H9 (cell line): Measurements from ENCODE around the gene RHOB. TPM values are rescaled to one million over a fixed set of nuclear protein-coding genes. Genes with fewer than 3 reads are reported as not detected.

Experiments
- DNase-seq: peaks from one replicate; pipeline ENCODE4 v3.0.0-alpha.2; 2017
- H2AFZ ChIP-seq: one replicate; pipeline ENCODE4 v1.6.1; 2013; ENCODE audit warnings: mild to moderate bottlenecking, low read length, control low read depth, moderate library complexity
- H2AK5ac ChIP-seq: 2 replicates; pipeline ENCODE4 v1.6.1; 2013; ENCODE audit warnings: low read length, control low read depth, mixed read lengths; ENCODE audit not compliant: insufficient read length
- H2BK120ac ChIP-seq: one replicate; pipeline ENCODE4 v1.6.1; 2013; ENCODE audit warnings: low read depth, mild to moderate bottlenecking, low read length, control low read depth, inconsistent platforms; ENCODE audit not compliant: poor library complexity, severe bottlenecking
- H2BK12ac ChIP-seq: 2 replicates; pipeline ENCODE4 v1.6.1; 2013; ENCODE audit warnings: low read length, control low read depth, mixed read lengths, low read depth; ENCODE audit not compliant: insufficient read length
- H2BK15ac ChIP-seq: 2 replicates; pipeline ENCODE4 v1.6.1; 2013; ENCODE audit warnings: low read depth, low read length, control low read depth
- H2BK20ac ChIP-seq: one replicate; pipeline ENCODE4 v1.6.1; 2013; ENCODE audit warnings: low read depth, mild to moderate bottlenecking, low read length, control low read depth, inconsistent platforms; ENCODE audit not compliant: poor library complexity, severe bottlenecking
- H2BK5ac ChIP-seq: 2 replicates; pipeline ENCODE4 v1.6.1; 2013; ENCODE audit warnings: low read length, control low read depth, mixed read lengths; ENCODE audit not compliant: insufficient read length
- H3K14ac ChIP-seq: 2 replicates; pipeline ENCODE4 v1.6.1; 2013; ENCODE audit warnings: low read length, control low read depth; ENCODE audit not compliant: insufficient read depth
- H3K18ac ChIP-seq: 2 replicates; pipeline ENCODE4 v1.6.1; 2013; ENCODE audit warnings: low read depth, mild to moderate bottlenecking, mixed read lengths, low read length, control low read depth; ENCODE audit not compliant: insufficient read length
- H3K23ac ChIP-seq: 2 replicates; pipeline ENCODE4 v1.6.1; 2013; ENCODE audit warnings: low read length, control low read depth, mixed read lengths, low read depth; ENCODE audit not compliant: insufficient read length
- H3K23me2 ChIP-seq: 2 replicates; pipeline ENCODE4 v1.6.1; 2013; ENCODE audit warnings: low read depth, mild to moderate bottlenecking, mixed read lengths, low read length, control low read depth; ENCODE audit not compliant: insufficient read length, poor library complexity, severe bottlenecking
- H3K27ac ChIP-seq: 2 replicates; pipeline ENCODE4 v1.5.1; 2013; ENCODE audit warnings: low read length, control low read depth, mixed read lengths, low read depth; ENCODE audit not compliant: insufficient read length
- H3K27me3 ChIP-seq: 2 replicates; pipeline ENCODE4 v1.6.1; 2013; ENCODE audit warnings: low read length, control low read depth, inconsistent platforms; ENCODE audit not compliant: insufficient read depth
- H3K4ac ChIP-seq: 2 replicates; pipeline ENCODE4 v1.6.1; 2013; ENCODE audit warnings: low read depth, mild to moderate bottlenecking, control low read depth, inconsistent platforms, low read length, moderate library complexity
- H3K4me1 ChIP-seq: 2 replicates; pipeline ENCODE4 v1.6.1; 2013; ENCODE audit warnings: low read length, control low read depth, inconsistent platforms; ENCODE audit not compliant: insufficient read depth
- H3K4me2 ChIP-seq: 2 replicates; pipeline ENCODE4 v1.6.1; 2013; ENCODE audit warnings: low read length, control low read depth, mixed read lengths; ENCODE audit not compliant: insufficient read length, insufficient read depth
- H3K56ac ChIP-seq: 2 replicates; pipeline ENCODE4 v1.6.1; 2013; ENCODE audit warnings: low read depth, mild to moderate bottlenecking, mixed read lengths, low read length, control low read depth; ENCODE audit not compliant: insufficient read length
- H3K79me1 ChIP-seq: 2 replicates; pipeline ENCODE4 v1.6.1; 2013; ENCODE audit warnings: low read depth, mild to moderate bottlenecking, moderate library complexity, low read length, control low read depth, inconsistent platforms; ENCODE audit not compliant: insufficient read depth, poor library complexity, severe bottlenecking
- H3K79me2 ChIP-seq: 2 replicates; pipeline ENCODE4 v1.6.1; 2013; ENCODE audit warnings: low read length, control low read depth, inconsistent platforms; ENCODE audit not compliant: insufficient read depth
- H3K9ac ChIP-seq: 2 replicates; pipeline ENCODE4 v1.6.1; 2013; ENCODE audit warnings: low read length, control low read depth, mixed read lengths; ENCODE audit not compliant: insufficient read length; ENCODE audit errors: extremely low read depth
- H3K9me3 ChIP-seq: one replicate; pipeline ENCODE4 v1.6.1; 2013; ENCODE audit warnings: low read depth, low read length, inconsistent platforms; ENCODE audit not compliant: control insufficient read depth
- H3T11ph ChIP-seq: one replicate; pipeline ENCODE4 v1.6.1; 2013; ENCODE audit warnings: mild to moderate bottlenecking, low read length, control low read depth, inconsistent platforms
- H4K20me1 ChIP-seq: one replicate; pipeline ENCODE4 v1.6.1; 2013; ENCODE audit not compliant: control insufficient read depth, insufficient read length, insufficient read depth
- H4K5ac ChIP-seq: 2 replicates; pipeline ENCODE4 v1.6.1; 2013; ENCODE audit warnings: low read depth, mild to moderate bottlenecking, mixed read lengths, low read length, control low read depth; ENCODE audit not compliant: insufficient read length
- H4K8ac ChIP-seq: replicated peaks from 2 replicates; pipeline ENCODE4 v1.6.1; 2013; ENCODE audit warnings: low read length, control low read depth, mixed read lengths, low read depth; ENCODE audit not compliant: insufficient read length
- H4K91ac ChIP-seq: 2 replicates; pipeline ENCODE4 v1.6.1; 2013; ENCODE audit warnings: low read depth, mild to moderate bottlenecking, moderate library complexity, mixed read lengths, low read length, control low read depth; ENCODE audit not compliant: insufficient read length
- H3K27ac Mint-ChIP-seq, 3 experiments: 2 replicates in 2 of 3; 3 replicates in 1 of 3; pipeline ENCODE4 v1.8.0; 2020 to 2021; ENCODE audit warnings: mixed read lengths in 3 of 3, mild to moderate bottlenecking in 1 of 3, moderate library complexity in 1 of 3
- H3K27me3 Mint-ChIP-seq: 2 replicates; pipeline ENCODE4 v1.8.0; 2021; ENCODE audit warnings: low read depth, mild to moderate bottlenecking, moderate library complexity, mixed read lengths
- H3K36me3 Mint-ChIP-seq, 3 experiments: 2 replicates in 2 of 3; 3 replicates in 1 of 3; pipeline ENCODE4 v1.8.0; 2020 to 2021; ENCODE audit warnings: low read depth in 3 of 3, mixed read lengths in 3 of 3; ENCODE audit not compliant: insufficient read depth in 1 of 3
- H3K4me1 Mint-ChIP-seq, 2 experiments: 2 replicates each; pipeline ENCODE4 v1.8.0; 2020; ENCODE audit warnings: mixed read lengths in 2 of 2
- H3K4me3 Mint-ChIP-seq, 2 experiments: 2 replicates in 1 of 2; 3 replicates in 1 of 2; pipeline ENCODE4 v1.8.0; 2020 to 2021; ENCODE audit warnings: mild to moderate bottlenecking in 2 of 2, mixed read lengths in 2 of 2, moderate library complexity in 1 of 2
- H3K9me3 Mint-ChIP-seq, 2 experiments: 2 replicates in 1 of 2; 3 replicates in 1 of 2; pipeline ENCODE4 v1.8.0; 2020; ENCODE audit warnings: mild to moderate bottlenecking in 2 of 2, mixed read lengths in 2 of 2, moderate library complexity in 1 of 2
- WGBS: extraction: QIAGEN DNeasy Blood & Tissue Kit; methylation state at CpG from one replicate; pipeline ENCODE4 v1.1.7; 2013; ENCODE audit warnings: missing lambda C conversion rate, low lambda C conversion rate, mixed read lengths; ENCODE audit not compliant: insufficient read length; ENCODE audit errors: extremely low coverage; 5-methylcytosine and 5-hydroxymethylcytosine counted together
- total RNA-seq: library from RNA; stranded (reverse); gene quantifications from 2 replicates; pipeline ENCODE4 v1.2.1, GENCODE V29; 2021
- TF ChIP-seq, protein P1 (sequence below): fragments of 200-600 bp; sonication (generic); conservative IDR thresholded peaks from 3 replicates; pipeline ENCODE4 v1.8.0; 2021; ENCODE audit warnings: antibody characterized with exemption, mild to moderate bottlenecking

RHOB gene
- total RNA-seq, 1 experiment from 2014 or later: 10.3 TPM

DNA sequence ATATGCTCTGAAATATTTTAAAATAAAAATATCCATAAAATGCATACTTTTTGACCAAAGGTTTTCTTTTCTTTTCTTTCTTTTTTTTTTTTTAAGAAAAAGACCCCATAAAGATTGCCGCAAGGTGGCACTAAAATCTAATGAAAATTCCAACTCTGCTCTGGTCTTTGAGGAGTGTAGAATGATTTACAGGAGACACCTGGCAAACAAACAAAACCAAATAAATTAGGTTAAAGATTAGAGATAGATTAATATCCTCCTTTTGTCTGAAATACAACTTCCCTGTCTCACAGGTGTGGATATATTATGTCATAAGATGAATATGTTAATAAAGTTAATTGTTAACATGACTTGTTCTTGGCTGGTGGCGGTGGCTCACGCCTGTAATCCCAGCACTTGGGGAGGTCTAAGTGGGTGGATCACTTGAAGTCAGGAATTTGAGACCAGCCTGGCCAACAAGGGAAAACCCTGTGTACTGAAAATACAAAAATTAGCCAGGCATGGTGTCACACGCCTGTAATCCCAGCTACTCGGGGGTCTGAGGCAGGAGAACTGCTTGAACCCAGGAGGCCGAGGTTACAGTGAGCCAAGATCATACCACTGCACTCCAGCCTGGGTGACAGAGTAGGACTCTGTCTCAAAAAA lies 3.5 kb upstream of the RHOB start:
- Histone ChIP-seq H4K20me1 (no peaks in the 10 kb centered on the region), H3K14ac (no peak overlapping the region), H2BK20ac (no peak overlapping the region), H3K23ac (no peak overlapping the region), H2BK120ac (no peak overlapping the region), H3K27me3 (peaks cover 8% of the 10 kb centered on the region; the same call in 1 of the 2 replicates), H3K79me2 (no peaks in the 10 kb centered on the region), H3K9me3 (no peaks in the 10 kb centered on the region), H2AK5ac (no peak overlapping the region), H3K23me2 (peaks cover 9% of the 10 kb centered on the region), H2BK5ac (no peak overlapping the region), H3K56ac (no peak overlapping the region), H3T11ph (no peak overlapping the region), H3K4ac (no peak overlapping the region), H2BK12ac (no peak overlapping the region), H3K27ac (no peak overlapping the region), H3K4me2 (no peak overlapping the region), H2AFZ (no peak overlapping the region), H3K18ac (no peak overlapping the region), H3K9ac (no peak overlapping the region), H4K91ac (no peak overlapping the region), H3K4me1 (peaks cover 3% of the 10 kb centered on the region; the same call in 1 of the 2 replicates), H4K8ac (no peak overlapping the region), H4K5ac (no peak overlapping the region), H2BK15ac (no peak overlapping the region), H3K79me1 (no peaks in the 10 kb centered on the region)
- Mint-ChIP-seq H3K27me3 (peaks cover 28% of the 10 kb centered on the region), H3K27ac (no peak overlapping the region), H3K4me3 (no peak overlapping the region), H3K9me3 (no peaks in the 10 kb centered on the region; a peak in 1 of 5 replicates), H3K36me3 (no peaks in the 10 kb centered on the region), H3K4me1 (peaks cover 14 to 32% of the 10 kb centered on the region in 2 experiments)
- TF ChIP-seq, protein P1, sequence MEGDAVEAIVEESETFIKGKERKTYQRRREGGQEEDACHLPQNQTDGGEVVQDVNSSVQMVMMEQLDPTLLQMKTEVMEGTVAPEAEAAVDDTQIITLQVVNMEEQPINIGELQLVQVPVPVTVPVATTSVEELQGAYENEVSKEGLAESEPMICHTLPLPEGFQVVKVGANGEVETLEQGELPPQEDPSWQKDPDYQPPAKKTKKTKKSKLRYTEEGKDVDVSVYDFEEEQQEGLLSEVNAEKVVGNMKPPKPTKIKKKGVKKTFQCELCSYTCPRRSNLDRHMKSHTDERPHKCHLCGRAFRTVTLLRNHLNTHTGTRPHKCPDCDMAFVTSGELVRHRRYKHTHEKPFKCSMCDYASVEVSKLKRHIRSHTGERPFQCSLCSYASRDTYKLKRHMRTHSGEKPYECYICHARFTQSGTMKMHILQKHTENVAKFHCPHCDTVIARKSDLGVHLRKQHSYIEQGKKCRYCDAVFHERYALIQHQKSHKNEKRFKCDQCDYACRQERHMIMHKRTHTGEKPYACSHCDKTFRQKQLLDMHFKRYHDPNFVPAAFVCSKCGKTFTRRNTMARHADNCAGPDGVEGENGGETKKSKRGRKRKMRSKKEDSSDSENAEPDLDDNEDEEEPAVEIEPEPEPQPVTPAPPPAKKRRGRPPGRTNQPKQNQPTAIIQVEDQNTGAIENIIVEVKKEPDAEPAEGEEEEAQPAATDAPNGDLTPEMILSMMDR: peak; percentile 80
- DNase-seq: no peak
- no CpG with 5 or more reads among the region's 6 CpGs for WGBS
